WTC11 (cell line): ENCODE results near the gene CLVS2. TPM values are rescaled to one million over a fixed set of nuclear protein-coding genes. Genes with fewer than 3 reads are reported as not detected.

Experiments used
- ATAC-seq: fragments of 200-7000 bp; cut with Tn5 transposase; 2 replicates; pipeline ENCODE4 v1.10.0; 2021; ENCODE audit warnings: mild to moderate bottlenecking, moderate library complexity
- CTCF ChIA-PET: fragments of 300-600 bp; sonication (Branson Sonifier 250); formaldehyde crosslinking; loops from one replicate; lab custom pipeline; 2021; ENCODE audit warnings: antibody characterized with exemption; lab: Charles Lee
- POLR2A ChIA-PET: fragments of 350-600 bp; sonication (Branson Sonifier 250); formaldehyde crosslinking; loops from one replicate; lab custom pipeline; 2021; ENCODE audit warnings: antibody characterized with exemption; lab: Charles Lee
- DNase-seq: peaks from one replicate; pipeline ENCODE4 v3.0.0; 2021; ENCODE audit warnings: low spot score
- H3K27ac Mint-ChIP-seq: 2 replicates; pipeline ENCODE4 v1.8.0; 2021; ENCODE audit warnings: mixed read lengths
- H3K27me3 Mint-ChIP-seq: 2 replicates; pipeline ENCODE4 v1.8.0; 2021; ENCODE audit warnings: low read depth, mild to moderate bottlenecking, moderate library complexity, mixed read lengths
- H3K36me3 Mint-ChIP-seq: 2 replicates; pipeline ENCODE4 v1.8.0; 2021; ENCODE audit warnings: mixed read lengths
- H3K4me1 Mint-ChIP-seq: 2 replicates; pipeline ENCODE4 v1.8.0; 2022; ENCODE audit warnings: mixed read lengths
- H3K4me3 Mint-ChIP-seq: 2 replicates; pipeline ENCODE4 v1.8.0; 2021; ENCODE audit warnings: mild to moderate bottlenecking, moderate library complexity, mixed read lengths
- H3K9me3 Mint-ChIP-seq: 2 replicates; pipeline ENCODE4 v1.8.0; 2021; ENCODE audit warnings: mixed read lengths
- ATF1 ChIP-seq: sonication (generic); formaldehyde crosslinking; IDR thresholded peaks from 2 replicates; pipeline ENCODE4 v1.8.1; 2023; ENCODE audit warnings: mild to moderate bottlenecking, moderate library complexity, missing genetic modification reagents
- ATF2 ChIP-seq: sonication (generic); formaldehyde crosslinking; IDR thresholded peaks from 2 replicates; pipeline ENCODE4 v1.8.1; 2022; ENCODE audit warnings: low read depth, missing genetic modification reagents, borderline replicate concordance
- ESRRA ChIP-seq: sonication (generic); formaldehyde crosslinking; IDR thresholded peaks from 2 replicates; pipeline ENCODE4 v1.8.1; 2022; ENCODE audit warnings: mild to moderate bottlenecking, missing genetic modification reagents, borderline replicate concordance
- FOXJ3 ChIP-seq: sonication (generic); formaldehyde crosslinking; IDR thresholded peaks from 2 replicates; pipeline ENCODE4 v1.9.0; 2021; ENCODE audit warnings: missing genetic modification reagents, mild to moderate bottlenecking, borderline replicate concordance
- MAX ChIP-seq: sonication (generic); formaldehyde crosslinking; IDR thresholded peaks from 2 replicates; pipeline ENCODE4 v1.8.0; 2022; ENCODE audit warnings: mild to moderate bottlenecking, missing genetic modification reagents
- MXD4 ChIP-seq: fragments of 250-450 bp; sonication (Bioruptor Pico); IDR thresholded peaks from 2 replicates; pipeline ENCODE4 v1.8.0; 2021; ENCODE audit warnings: mild to moderate bottlenecking, moderate library complexity, borderline replicate concordance
- MYBL2 ChIP-seq: sonication (generic); formaldehyde crosslinking; IDR thresholded peaks from 2 replicates; pipeline ENCODE4 v1.8.1; 2023; ENCODE audit warnings: mild to moderate bottlenecking, moderate library complexity, missing genetic modification reagents
- NFE2L1 ChIP-seq: sonication (generic); formaldehyde crosslinking; IDR thresholded peaks from 2 replicates; pipeline ENCODE4 v1.8.1; 2023; ENCODE audit warnings: missing genetic modification reagents
- OVOL2 ChIP-seq: fragments of 250-450 bp; sonication (Bioruptor Pico); IDR thresholded peaks from 2 replicates; pipeline ENCODE4 v1.9.0; 2021; ENCODE audit warnings: mild to moderate bottlenecking, borderline replicate concordance
- RORB ChIP-seq: fragments of 250-450 bp; sonication (Bioruptor Pico); IDR thresholded peaks from 2 replicates; pipeline ENCODE4 v1.9.0; 2021; ENCODE audit warnings: mild to moderate bottlenecking
- TP53 ChIP-seq: sonication (generic); formaldehyde crosslinking; IDR thresholded peaks from 2 replicates; pipeline ENCODE4 v1.8.1; 2023; ENCODE audit warnings: mild to moderate bottlenecking, missing genetic modification reagents
- ZNF121 ChIP-seq: sonication (generic); formaldehyde crosslinking; IDR thresholded peaks from 2 replicates; pipeline ENCODE4 v1.8.0; 2023; ENCODE audit warnings: missing genetic modification reagents
- ZNF138 ChIP-seq: sonication (generic); formaldehyde crosslinking; conservative IDR thresholded peaks from 2 replicates; pipeline ENCODE4 v1.8.1; 2022; ENCODE audit warnings: mild to moderate bottlenecking, moderate library complexity, missing genetic modification reagents
- total RNA-seq: library from RNA; stranded (reverse); gene quantifications from 3 replicates; pipeline ENCODE4 v1.2.3, GENCODE V29; 2021
- TF ChIP-seq, protein P1 (sequence below): fragments of 250-450 bp; sonication (Bioruptor Pico); IDR thresholded peaks from 2 replicates; pipeline ENCODE4 v1.9.0; 2021; ENCODE audit warnings: mild to moderate bottlenecking, borderline replicate concordance
- TF ChIP-seq, protein P2 (sequence below): sonication (generic); formaldehyde crosslinking; IDR thresholded peaks from 2 replicates; pipeline ENCODE4 v1.8.1; 2023; ENCODE audit warnings: mild to moderate bottlenecking, missing genetic modification reagents
- TF ChIP-seq, protein P3 (sequence below): sonication (generic); formaldehyde crosslinking; IDR thresholded peaks from 2 replicates; pipeline ENCODE4 v1.8.0; 2022; ENCODE audit warnings: mild to moderate bottlenecking, missing genetic modification reagents
- TF ChIP-seq, protein P4 (sequence below): sonication (generic); formaldehyde crosslinking; IDR thresholded peaks from 2 replicates; pipeline ENCODE4 v1.8.1; 2023; ENCODE audit warnings: mild to moderate bottlenecking, missing genetic modification reagents, moderate library complexity
- TF ChIP-seq, protein P5 (sequence below): sonication (generic); formaldehyde crosslinking; IDR thresholded peaks from 2 replicates; pipeline ENCODE4 v1.8.0; 2023; ENCODE audit warnings: mild to moderate bottlenecking, missing genetic modification reagents

Gene CLVS2
- total RNA-seq, 1 experiment from 2014 or later, result 0.90 TPM

GRCh38 chr6:122962000-122962624 is 33.9 kb upstream of the CLVS2 start (continued):
- TF ChIP-seq, protein P1, sequence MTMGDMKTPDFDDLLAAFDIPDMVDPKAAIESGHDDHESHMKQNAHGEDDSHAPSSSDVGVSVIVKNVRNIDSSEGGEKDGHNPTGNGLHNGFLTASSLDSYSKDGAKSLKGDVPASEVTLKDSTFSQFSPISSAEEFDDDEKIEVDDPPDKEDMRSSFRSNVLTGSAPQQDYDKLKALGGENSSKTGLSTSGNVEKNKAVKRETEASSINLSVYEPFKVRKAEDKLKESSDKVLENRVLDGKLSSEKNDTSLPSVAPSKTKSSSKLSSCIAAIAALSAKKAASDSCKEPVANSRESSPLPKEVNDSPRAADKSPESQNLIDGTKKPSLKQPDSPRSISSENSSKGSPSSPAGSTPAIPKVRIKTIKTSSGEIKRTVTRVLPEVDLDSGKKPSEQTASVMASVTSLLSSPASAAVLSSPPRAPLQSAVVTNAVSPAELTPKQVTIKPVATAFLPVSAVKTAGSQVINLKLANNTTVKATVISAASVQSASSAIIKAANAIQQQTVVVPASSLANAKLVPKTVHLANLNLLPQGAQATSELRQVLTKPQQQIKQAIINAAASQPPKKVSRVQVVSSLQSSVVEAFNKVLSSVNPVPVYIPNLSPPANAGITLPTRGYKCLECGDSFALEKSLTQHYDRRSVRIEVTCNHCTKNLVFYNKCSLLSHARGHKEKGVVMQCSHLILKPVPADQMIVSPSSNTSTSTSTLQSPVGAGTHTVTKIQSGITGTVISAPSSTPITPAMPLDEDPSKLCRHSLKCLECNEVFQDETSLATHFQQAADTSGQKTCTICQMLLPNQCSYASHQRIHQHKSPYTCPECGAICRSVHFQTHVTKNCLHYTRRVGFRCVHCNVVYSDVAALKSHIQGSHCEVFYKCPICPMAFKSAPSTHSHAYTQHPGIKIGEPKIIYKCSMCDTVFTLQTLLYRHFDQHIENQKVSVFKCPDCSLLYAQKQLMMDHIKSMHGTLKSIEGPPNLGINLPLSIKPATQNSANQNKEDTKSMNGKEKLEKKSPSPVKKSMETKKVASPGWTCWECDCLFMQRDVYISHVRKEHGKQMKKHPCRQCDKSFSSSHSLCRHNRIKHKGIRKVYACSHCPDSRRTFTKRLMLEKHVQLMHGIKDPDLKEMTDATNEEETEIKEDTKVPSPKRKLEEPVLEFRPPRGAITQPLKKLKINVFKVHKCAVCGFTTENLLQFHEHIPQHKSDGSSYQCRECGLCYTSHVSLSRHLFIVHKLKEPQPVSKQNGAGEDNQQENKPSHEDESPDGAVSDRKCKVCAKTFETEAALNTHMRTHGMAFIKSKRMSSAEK, result no peak
- TF ChIP-seq, all 79 proteins: peak for 0

- ChIA-PET CTCF (no interaction called here), POLR2A (no interaction called here)
- DNase-seq (no peak), ATAC-seq (peak; percentile 93)
- TF ChIP-seq ESRRA, result no peak
- TF ChIP-seq ATF2 (CRISPR knock-in tag), result no peak
- Mint-ChIP-seq H3K4me1 (peaks cover 5% of the 10 kb centered on the region), H3K9me3 (no peaks in the 10 kb centered on the region), H3K36me3 (no peaks in the 10 kb centered on the region), H3K4me3 (no peak overlapping the region), H3K27me3 (no peaks in the 10 kb centered on the region), H3K27ac (no peak overlapping the region)
Observed at GRCh38 chr6:122969999-122970533, 26.0 kb upstream of the CLVS2 start.

GRCh38 chr6:122977180-122977579 is 18.9 kb upstream of the CLVS2 start:
- no peak for TF ChIP-seq MAX (CRISPR knock-in tag)
- no peak for TF ChIP-seq ZNF121 (CRISPR knock-in tag)
- TF ChIP-seq ZNF138, result no peak
- no peak for TF ChIP-seq FOXJ3
- no peak for TF ChIP-seq NFE2L1 (CRISPR knock-in tag)
- no peak for TF ChIP-seq RORB (CRISPR knock-in tag)
- no peak for TF ChIP-seq MXD4 (CRISPR knock-in tag)
- TF ChIP-seq MYBL2 (CRISPR knock-in tag), result no peak
- no peak for TF ChIP-seq ATF1
- TF ChIP-seq OVOL2 (CRISPR knock-in tag), result no peak
- no peak for TF ChIP-seq TP53 (CRISPR knock-in tag)
- TF ChIP-seq, protein P2, sequence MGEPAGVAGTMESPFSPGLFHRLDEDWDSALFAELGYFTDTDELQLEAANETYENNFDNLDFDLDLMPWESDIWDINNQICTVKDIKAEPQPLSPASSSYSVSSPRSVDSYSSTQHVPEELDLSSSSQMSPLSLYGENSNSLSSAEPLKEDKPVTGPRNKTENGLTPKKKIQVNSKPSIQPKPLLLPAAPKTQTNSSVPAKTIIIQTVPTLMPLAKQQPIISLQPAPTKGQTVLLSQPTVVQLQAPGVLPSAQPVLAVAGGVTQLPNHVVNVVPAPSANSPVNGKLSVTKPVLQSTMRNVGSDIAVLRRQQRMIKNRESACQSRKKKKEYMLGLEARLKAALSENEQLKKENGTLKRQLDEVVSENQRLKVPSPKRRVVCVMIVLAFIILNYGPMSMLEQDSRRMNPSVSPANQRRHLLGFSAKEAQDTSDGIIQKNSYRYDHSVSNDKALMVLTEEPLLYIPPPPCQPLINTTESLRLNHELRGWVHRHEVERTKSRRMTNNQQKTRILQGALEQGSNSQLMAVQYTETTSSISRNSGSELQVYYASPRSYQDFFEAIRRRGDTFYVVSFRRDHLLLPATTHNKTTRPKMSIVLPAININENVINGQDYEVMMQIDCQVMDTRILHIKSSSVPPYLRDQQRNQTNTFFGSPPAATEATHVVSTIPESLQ (CRISPR knock-in tag), result no peak
- TF ChIP-seq, protein P3, sequence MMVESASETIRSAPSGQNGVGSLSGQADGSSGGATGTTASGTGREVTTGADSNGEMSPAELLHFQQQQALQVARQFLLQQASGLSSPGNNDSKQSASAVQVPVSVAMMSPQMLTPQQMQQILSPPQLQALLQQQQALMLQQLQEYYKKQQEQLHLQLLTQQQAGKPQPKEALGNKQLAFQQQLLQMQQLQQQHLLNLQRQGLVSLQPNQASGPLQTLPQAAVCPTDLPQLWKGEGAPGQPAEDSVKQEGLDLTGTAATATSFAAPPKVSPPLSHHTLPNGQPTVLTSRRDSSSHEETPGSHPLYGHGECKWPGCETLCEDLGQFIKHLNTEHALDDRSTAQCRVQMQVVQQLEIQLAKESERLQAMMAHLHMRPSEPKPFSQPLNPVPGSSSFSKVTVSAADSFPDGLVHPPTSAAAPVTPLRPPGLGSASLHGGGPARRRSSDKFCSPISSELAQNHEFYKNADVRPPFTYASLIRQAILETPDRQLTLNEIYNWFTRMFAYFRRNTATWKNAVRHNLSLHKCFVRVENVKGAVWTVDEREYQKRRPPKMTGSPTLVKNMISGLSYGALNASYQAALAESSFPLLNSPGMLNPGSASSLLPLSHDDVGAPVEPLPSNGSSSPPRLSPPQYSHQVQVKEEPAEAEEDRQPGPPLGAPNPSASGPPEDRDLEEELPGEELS, result no peak
- TF ChIP-seq, protein P4, sequence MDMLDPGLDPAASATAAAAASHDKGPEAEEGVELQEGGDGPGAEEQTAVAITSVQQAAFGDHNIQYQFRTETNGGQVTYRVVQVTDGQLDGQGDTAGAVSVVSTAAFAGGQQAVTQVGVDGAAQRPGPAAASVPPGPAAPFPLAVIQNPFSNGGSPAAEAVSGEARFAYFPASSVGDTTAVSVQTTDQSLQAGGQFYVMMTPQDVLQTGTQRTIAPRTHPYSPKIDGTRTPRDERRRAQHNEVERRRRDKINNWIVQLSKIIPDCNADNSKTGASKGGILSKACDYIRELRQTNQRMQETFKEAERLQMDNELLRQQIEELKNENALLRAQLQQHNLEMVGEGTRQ, result no peak
- TF ChIP-seq, protein P5, sequence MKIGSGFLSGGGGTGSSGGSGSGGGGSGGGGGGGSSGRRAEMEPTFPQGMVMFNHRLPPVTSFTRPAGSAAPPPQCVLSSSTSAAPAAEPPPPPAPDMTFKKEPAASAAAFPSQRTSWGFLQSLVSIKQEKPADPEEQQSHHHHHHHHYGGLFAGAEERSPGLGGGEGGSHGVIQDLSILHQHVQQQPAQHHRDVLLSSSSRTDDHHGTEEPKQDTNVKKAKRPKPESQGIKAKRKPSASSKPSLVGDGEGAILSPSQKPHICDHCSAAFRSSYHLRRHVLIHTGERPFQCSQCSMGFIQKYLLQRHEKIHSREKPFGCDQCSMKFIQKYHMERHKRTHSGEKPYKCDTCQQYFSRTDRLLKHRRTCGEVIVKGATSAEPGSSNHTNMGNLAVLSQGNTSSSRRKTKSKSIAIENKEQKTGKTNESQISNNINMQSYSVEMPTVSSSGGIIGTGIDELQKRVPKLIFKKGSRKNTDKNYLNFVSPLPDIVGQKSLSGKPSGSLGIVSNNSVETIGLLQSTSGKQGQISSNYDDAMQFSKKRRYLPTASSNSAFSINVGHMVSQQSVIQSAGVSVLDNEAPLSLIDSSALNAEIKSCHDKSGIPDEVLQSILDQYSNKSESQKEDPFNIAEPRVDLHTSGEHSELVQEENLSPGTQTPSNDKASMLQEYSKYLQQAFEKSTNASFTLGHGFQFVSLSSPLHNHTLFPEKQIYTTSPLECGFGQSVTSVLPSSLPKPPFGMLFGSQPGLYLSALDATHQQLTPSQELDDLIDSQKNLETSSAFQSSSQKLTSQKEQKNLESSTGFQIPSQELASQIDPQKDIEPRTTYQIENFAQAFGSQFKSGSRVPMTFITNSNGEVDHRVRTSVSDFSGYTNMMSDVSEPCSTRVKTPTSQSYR (CRISPR knock-in tag), result no peak
- ChIA-PET POLR2A (no interaction called here), CTCF (interaction anchor here (0.6 kb wide), 1 partner anchor 223 kb away, joined by 4 read pairs; no protein-coding TSS in a partner anchor)
- no peak overlapping the region for H3K4me3 Mint-ChIP-seq
- H3K36me3 Mint-ChIP-seq, result no peaks in the 10 kb centered on the region
- DNase-seq (no peak), ATAC-seq (no peak)
- H3K27me3 Mint-ChIP-seq, result no peaks in the 10 kb centered on the region
- H3K27ac Mint-ChIP-seq, result no peak overlapping the region
- peaks cover 3% of the 10 kb centered on the region; the same call in 1 of the 2 replicates for H3K9me3 Mint-ChIP-seq
- no peaks in the 10 kb centered on the region for H3K4me1 Mint-ChIP-seq
